GM21528 (cell line): ENCODE results near the gene C1orf105.
"Not testable (repeated sequence)": the region's sequence is repeated elsewhere in the genome, so short reads cannot be mapped to it uniquely, and the experiment has no call there.

Experiments
- ATAC-seq: cut with Tn5 transposase; IDR thresholded peaks from one replicate; pipeline ENCODE4 v1.9.1; 2021; ENCODE audit warnings: mild to moderate bottlenecking, moderate library complexity; ENCODE audit not compliant: unreplicated experiment, low FRiP score

The C1orf105 gene

GRCh38 chr1:172482044-172482443 is 61.6 kb downstream of the C1orf105 start:
- no peak for ATAC-seq

- ATAC-seq: no peak
Measured at GRCh38 chr1:172483448-172483847, 63.0 kb downstream of the C1orf105 start.

- ATAC-seq: no peak
Measured at GRCh38 chr1:172484252-172484651, 63.8 kb downstream of the C1orf105 start.

GRCh38 chr1:172485626-172486025 is 65.1 kb downstream of the C1orf105 start:
- no peak for ATAC-seq

GRCh38 chr1:172486805-172487454 is 66.4 kb downstream of the C1orf105 start:
- ATAC-seq: no peak

GRCh38 chr1:172487550-172487949 is 67.1 kb downstream of the C1orf105 start:
- no peak for ATAC-seq

GRCh38 chr1:172488393-172488792 is 67.9 kb downstream of the C1orf105 start:
- no peak for ATAC-seq

- ATAC-seq: no peak
Measured at GRCh38 chr1:172489847-172490246, 69.4 kb downstream of the C1orf105 start.

- ATAC-seq: no peak
Measured at GRCh38 chr1:172492421-172492820, 71.9 kb downstream of the C1orf105 start.

- no peak for ATAC-seq
Measured at GRCh38 chr1:172494166-172494565, 73.7 kb downstream of the C1orf105 start.

- not testable (repeated sequence) for ATAC-seq
Measured at GRCh38 chr1:172496127-172496526, 75.6 kb downstream of the C1orf105 start.

GRCh38 chr1:172496678-172497077 is 76.2 kb downstream of the C1orf105 start:
- ATAC-seq: no peak

GRCh38 chr1:172497230-172497629 is 76.7 kb downstream of the C1orf105 start:
- no peak for ATAC-seq

GRCh38 chr1:172498857-172499256 is 78.4 kb downstream of the C1orf105 start:
- ATAC-seq: no peak

GRCh38 chr1:172499636-172500141 is 79.2 kb downstream of the C1orf105 start:
- ATAC-seq: no peak

- no peak for ATAC-seq
Measured at GRCh38 chr1:172500207-172500606, 79.7 kb downstream of the C1orf105 start.

GRCh38 chr1:172507741-172508140 is 87.3 kb downstream of the C1orf105 start:
- ATAC-seq: no peak

- no peak for ATAC-seq
Measured at GRCh38 chr1:172510479-172510878, 90.0 kb downstream of the C1orf105 start.

- ATAC-seq: no peak
Measured at GRCh38 chr1:172512591-172512990, 92.1 kb downstream of the C1orf105 start.

GRCh38 chr1:172513479-172513878 is 93.0 kb downstream of the C1orf105 start:
- no peak for ATAC-seq

- ATAC-seq: no peak
Measured at GRCh38 chr1:172514108-172514507, 93.6 kb downstream of the C1orf105 start.

GRCh38 chr1:172515436-172515835 is 95.0 kb downstream of the C1orf105 start:
- ATAC-seq: no peak

GRCh38 chr1:172515927-172516326 is 95.4 kb downstream of the C1orf105 start:
- no peak for ATAC-seq
